Astrocyte (in vitro differentiated cells and primary cell): Measurements from ENCODE around the gene DIO1. TPM values are rescaled to one million over a fixed set of nuclear protein-coding genes. Genes with fewer than 3 reads are reported as not detected.
A peak's percentile ranks its signal among the peaks of the same experiment; 100 is the strongest.

Experiments used
- DNase-seq: peaks from one replicate; pipeline ENCODE4 v3.0.0-alpha.2; 2010; ENCODE audit warnings: low read depth
- FAIRE-seq: peaks from 2 replicates; lab custom pipeline; 2011; peaks lifted over from hg19 to GRCh38; lab: Jason Lieb, UNC
- H2AFZ ChIP-seq: 2 replicates; pipeline ENCODE4 v1.6.0; 2012; ENCODE audit warnings: low read depth, low read length, inconsistent platforms
- H3K27ac ChIP-seq: 2 replicates; pipeline ENCODE4 v1.5.1; 2011; ENCODE audit warnings: low read depth, low read length, inconsistent platforms
- H3K27me3 ChIP-seq: 2 replicates; pipeline ENCODE4 v1.6.0; 2011; ENCODE audit warnings: low read length, inconsistent platforms; ENCODE audit not compliant: insufficient read depth
- H3K36me3 ChIP-seq: 2 replicates; pipeline ENCODE4 v1.5.1; 2011; ENCODE audit warnings: low read length, inconsistent platforms; ENCODE audit not compliant: insufficient read depth
- H3K4me1 ChIP-seq: 2 replicates; pipeline ENCODE4 v1.5.1; 2011; ENCODE audit warnings: low read length, inconsistent platforms; ENCODE audit not compliant: insufficient read depth
- H3K4me2 ChIP-seq: 2 replicates; pipeline ENCODE4 v1.6.0; 2012; ENCODE audit warnings: low read length, inconsistent platforms
- H3K4me3 ChIP-seq: 2 replicates; pipeline ENCODE4 v1.5.1; 2011; ENCODE audit warnings: low read depth, mild to moderate bottlenecking, low read length, inconsistent platforms; ENCODE audit not compliant: insufficient read depth
- H3K79me2 ChIP-seq: 2 replicates; pipeline ENCODE4 v1.6.0; 2012; ENCODE audit warnings: mild to moderate bottlenecking, low read length, inconsistent platforms; ENCODE audit not compliant: insufficient read depth
- H3K9ac ChIP-seq: 2 replicates; pipeline ENCODE4 v1.6.0; 2012; ENCODE audit warnings: mild to moderate bottlenecking, low read length, inconsistent platforms
- H3K9me3 ChIP-seq: 2 replicates; pipeline ENCODE4 v1.5.1; 2012; ENCODE audit warnings: low read depth, mild to moderate bottlenecking, low read length, inconsistent platforms; ENCODE audit not compliant: insufficient read depth
- H4K20me1 ChIP-seq: 2 replicates; pipeline ENCODE4 v1.6.0; 2012; ENCODE audit warnings: low read length, inconsistent platforms; ENCODE audit not compliant: insufficient read depth
- H3K27ac Mint-ChIP-seq: one replicate; pipeline ENCODE4 v1.8.0; 2021; ENCODE audit warnings: mild to moderate bottlenecking, mixed read lengths; ENCODE audit not compliant: unreplicated experiment
- H3K27me3 Mint-ChIP-seq: one replicate; pipeline ENCODE4 v1.8.0; 2021; ENCODE audit warnings: low read depth, mixed read lengths; ENCODE audit not compliant: unreplicated experiment
- H3K36me3 Mint-ChIP-seq: one replicate; pipeline ENCODE4 v1.8.0; 2021; ENCODE audit warnings: low read depth, mixed read lengths; ENCODE audit not compliant: unreplicated experiment
- H3K4me1 Mint-ChIP-seq: one replicate; pipeline ENCODE4 v1.8.0; 2021; ENCODE audit warnings: low read depth, mixed read lengths; ENCODE audit not compliant: unreplicated experiment
- H3K4me3 Mint-ChIP-seq: one replicate; pipeline ENCODE4 v1.8.0; 2021; ENCODE audit warnings: mild to moderate bottlenecking, moderate library complexity, mixed read lengths; ENCODE audit not compliant: unreplicated experiment
- H3K9me3 Mint-ChIP-seq: one replicate; pipeline ENCODE4 v1.8.0; 2021; ENCODE audit warnings: mild to moderate bottlenecking, mixed read lengths; ENCODE audit not compliant: unreplicated experiment
- CTCF ChIP-seq: IDR thresholded peaks from 2 replicates; pipeline ENCODE4 v1.5.1; 2011; ENCODE audit warnings: low read depth, mild to moderate bottlenecking, inconsistent platforms, low read length, moderate library complexity; ENCODE audit not compliant: insufficient read depth
- EZH2 ChIP-seq: IDR thresholded peaks from 2 replicates; pipeline ENCODE4 v1.6.1; 2012; ENCODE audit warnings: mild to moderate bottlenecking, low read length, inconsistent platforms; ENCODE audit not compliant: insufficient read depth
- total RNA-seq: library from RNA; stranded (reverse); gene quantifications from 2 replicates; pipeline ENCODE4 v1.2.1, GENCODE V29; 2021

The DIO1 gene
- total RNA-seq, 1 donor from 2014 or later: not detected

GRCh38 chr1:53938136-53938830, 44.3 kb downstream of the DIO1 start:
- H3K27me3 ChIP-seq: no peaks in the 10 kb centered on the region
- no peak overlapping the region for H2AFZ ChIP-seq
- H3K9me3 ChIP-seq: peaks cover 8% of the 10 kb centered on the region
- Mint-ChIP-seq H3K4me1 (no peaks in the 10 kb centered on the region), H3K36me3 (peaks cover 18% of the 10 kb centered on the region), H3K4me3 (no peak overlapping the region), H3K27ac (no peak overlapping the region), H3K27me3 (no peaks in the 10 kb centered on the region), H3K9me3 (peaks cover 9% of the 10 kb centered on the region)
- TF ChIP-seq CTCF: no peak
- no peak for TF ChIP-seq EZH2
- no peak overlapping the region for H3K27ac ChIP-seq
- no peak overlapping the region for H3K4me3 ChIP-seq
- peak; percentile 76 for DNase-seq
- H3K9ac ChIP-seq: no peak overlapping the region
- H3K79me2 ChIP-seq: peaks cover 11% of the 10 kb centered on the region
- FAIRE-seq: no peak
- H3K4me1 ChIP-seq: peaks cover 5% of the 10 kb centered on the region
- no peaks in the 10 kb centered on the region for H3K36me3 ChIP-seq
- H4K20me1 ChIP-seq: peaks cover 4% of the 10 kb centered on the region
- no peak overlapping the region for H3K4me2 ChIP-seq

GRCh38 chr1:53942127-53942957, 48.4 kb downstream of the DIO1 start:
- Mint-ChIP-seq H3K4me1 (peaks cover 6% of the 10 kb centered on the region), H3K4me3 (no peak overlapping the region), H3K27me3 (no peaks in the 10 kb centered on the region), H3K27ac (no peak overlapping the region), H3K9me3 (no peaks in the 10 kb centered on the region), H3K36me3 (peaks cover 2% of the 10 kb centered on the region)
- Histone ChIP-seq H3K27me3 (no peaks in the 10 kb centered on the region), H3K36me3 (no peaks in the 10 kb centered on the region), H2AFZ (no peak overlapping the region), H3K4me1 (peaks cover 11% of the 10 kb centered on the region), H3K4me3 (no peak overlapping the region), H3K27ac (no peak overlapping the region), H3K4me2 (no peak overlapping the region), H3K9me3 (no peaks in the 10 kb centered on the region), H3K9ac (no peak overlapping the region), H3K79me2 (peaks cover 39% of the 10 kb centered on the region), H4K20me1 (peaks cover 10% of the 10 kb centered on the region)
- no peak for DNase-seq
- FAIRE-seq: peak; percentile 5
- TF ChIP-seq EZH2: no peak
- no peak for TF ChIP-seq CTCF
